LNCAP (cell line): Measurements from ENCODE around the gene ERI3.

Source experiments
- TF ChIP-seq, protein P1 (sequence below): fragments of 450-650 bp; IDR thresholded peaks from 2 replicates; pipeline ENCODE4 v1.5.1; 2017; ENCODE audit warnings: mild to moderate bottlenecking

Gene ERI3

DNA sequence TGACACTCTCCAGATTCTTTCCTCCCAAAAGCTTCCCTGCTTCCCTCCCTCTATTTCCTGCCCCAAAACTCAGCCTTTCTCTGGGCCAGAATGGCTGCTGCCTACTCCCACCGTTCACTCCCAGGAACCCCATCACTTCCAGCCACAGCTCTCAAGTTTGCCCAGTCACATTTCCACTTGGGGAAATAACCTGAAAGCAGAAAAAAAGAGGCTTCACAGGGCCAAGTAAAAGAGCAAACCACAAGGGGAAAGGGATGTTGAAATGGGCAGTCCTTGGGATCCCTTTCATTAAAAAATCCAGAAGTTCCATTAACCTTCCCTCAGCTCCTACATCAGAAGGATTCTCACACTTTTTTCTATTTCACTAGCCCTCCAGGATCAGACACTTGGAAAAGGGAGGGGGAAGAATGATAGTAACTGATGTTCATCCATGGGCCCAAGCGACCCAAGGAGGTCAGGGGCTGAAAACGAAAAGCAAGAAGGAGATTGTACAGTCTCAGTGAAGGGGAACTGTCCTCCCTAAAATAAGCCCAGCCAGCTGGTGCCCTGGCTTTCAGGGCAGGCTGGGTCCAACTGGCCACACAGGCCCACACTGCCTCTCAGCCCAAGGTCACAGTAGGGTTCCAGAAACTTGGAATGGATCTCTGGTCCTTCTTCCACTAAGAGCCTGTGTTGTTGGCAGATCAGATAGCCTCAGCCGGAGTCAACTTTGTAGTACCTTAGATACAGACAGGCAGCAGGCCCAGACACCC lies 92.1 kb downstream of the ERI3 start:
- TF ChIP-seq, protein P1, sequence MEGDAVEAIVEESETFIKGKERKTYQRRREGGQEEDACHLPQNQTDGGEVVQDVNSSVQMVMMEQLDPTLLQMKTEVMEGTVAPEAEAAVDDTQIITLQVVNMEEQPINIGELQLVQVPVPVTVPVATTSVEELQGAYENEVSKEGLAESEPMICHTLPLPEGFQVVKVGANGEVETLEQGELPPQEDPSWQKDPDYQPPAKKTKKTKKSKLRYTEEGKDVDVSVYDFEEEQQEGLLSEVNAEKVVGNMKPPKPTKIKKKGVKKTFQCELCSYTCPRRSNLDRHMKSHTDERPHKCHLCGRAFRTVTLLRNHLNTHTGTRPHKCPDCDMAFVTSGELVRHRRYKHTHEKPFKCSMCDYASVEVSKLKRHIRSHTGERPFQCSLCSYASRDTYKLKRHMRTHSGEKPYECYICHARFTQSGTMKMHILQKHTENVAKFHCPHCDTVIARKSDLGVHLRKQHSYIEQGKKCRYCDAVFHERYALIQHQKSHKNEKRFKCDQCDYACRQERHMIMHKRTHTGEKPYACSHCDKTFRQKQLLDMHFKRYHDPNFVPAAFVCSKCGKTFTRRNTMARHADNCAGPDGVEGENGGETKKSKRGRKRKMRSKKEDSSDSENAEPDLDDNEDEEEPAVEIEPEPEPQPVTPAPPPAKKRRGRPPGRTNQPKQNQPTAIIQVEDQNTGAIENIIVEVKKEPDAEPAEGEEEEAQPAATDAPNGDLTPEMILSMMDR, result no peak

DNA sequence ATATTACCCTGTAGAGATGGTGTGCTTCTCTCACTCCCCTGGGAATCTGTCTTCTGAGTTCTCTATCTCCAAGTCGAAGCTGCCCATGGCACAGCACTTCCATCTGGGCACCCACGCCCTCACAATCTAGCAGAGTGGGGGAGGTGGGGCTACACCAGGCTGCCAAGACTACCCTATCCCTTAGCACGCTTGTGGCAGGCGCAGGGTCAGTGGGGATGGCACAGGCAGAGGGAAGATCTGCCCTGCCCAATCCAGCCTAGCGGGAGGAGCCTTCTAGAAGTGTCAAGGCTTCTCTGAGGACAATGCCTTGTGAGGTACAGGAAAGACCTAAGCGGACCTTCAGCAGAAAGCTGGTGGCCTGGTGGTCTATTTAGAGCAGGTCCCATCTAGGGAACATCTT lies 92.6 kb downstream of the ERI3 start:
- TF ChIP-seq, protein P1, result no peak

DNA sequence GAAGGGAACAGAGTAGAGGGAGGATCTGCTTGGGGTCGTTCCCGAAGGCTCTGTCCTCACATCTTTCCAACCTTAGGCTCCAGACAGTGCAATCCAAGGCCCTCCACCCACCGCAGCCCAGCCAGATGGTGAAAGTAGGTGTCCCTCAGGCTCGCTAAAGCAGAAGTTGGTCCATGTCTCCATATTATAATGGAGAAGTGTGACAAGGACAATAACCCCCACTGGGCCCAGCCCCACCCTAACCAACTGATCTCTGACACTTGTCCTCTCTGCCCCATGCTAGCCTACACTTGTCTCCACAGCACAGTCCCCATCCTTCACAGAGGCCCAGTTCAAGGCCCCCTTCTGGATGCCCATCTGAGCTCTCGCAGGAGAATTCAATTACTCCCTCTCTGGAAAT lies 93.1 kb downstream of the ERI3 start:
- TF ChIP-seq, protein P1, result no peak

DNA sequence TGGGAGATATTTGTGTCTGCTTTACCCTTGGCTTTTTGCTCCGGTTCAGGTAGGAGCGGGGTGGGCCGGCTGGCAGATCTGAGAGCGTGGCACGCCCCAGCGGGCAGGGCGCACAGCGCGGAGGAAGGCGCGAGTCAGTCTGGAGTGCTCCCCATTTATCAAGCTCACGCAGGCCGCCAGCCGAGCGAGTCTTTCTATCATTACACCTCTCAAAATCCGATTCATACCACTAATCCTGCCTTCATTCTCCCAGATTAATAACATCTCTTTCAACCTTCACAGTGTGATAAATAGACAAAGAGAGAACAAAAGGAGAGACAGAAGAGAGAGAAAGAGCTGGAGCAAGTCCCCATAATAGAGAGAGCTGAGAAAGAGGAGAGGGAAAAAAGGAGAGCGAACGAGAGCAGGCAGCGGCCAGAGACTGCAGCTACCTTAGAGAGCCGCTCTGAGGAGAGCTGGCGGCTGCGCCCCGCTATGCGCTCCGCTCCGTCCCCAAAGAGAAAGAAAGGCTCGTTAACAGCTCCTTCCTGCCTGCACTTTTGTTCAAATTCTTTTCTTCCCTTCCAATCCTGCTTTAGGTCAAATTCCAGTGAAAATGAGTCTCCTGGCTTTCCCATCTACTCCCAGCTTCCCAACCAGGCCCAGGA lies 93.8 kb downstream of the ERI3 start:
- TF ChIP-seq, protein P1, result no peak

DNA sequence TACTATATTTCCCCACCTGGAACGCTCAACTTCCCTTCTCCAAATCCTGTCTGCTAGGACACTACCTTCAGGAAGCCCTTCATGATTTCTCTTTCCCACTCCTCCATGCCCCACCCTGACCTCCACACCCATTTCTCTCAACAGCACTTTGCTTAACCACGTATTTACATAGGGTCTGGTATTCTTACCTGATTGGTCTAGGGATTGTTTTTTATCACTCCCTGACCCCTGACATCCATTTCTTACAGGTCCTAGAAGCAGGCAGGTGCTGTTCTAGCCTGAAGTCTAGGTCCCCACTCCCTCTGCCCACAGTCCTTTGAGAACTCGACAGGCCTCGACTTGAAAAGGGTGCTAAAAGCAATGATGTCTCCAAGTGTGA lies 94.3 kb downstream of the ERI3 start:
- TF ChIP-seq, protein P1, result no peak

DNA sequence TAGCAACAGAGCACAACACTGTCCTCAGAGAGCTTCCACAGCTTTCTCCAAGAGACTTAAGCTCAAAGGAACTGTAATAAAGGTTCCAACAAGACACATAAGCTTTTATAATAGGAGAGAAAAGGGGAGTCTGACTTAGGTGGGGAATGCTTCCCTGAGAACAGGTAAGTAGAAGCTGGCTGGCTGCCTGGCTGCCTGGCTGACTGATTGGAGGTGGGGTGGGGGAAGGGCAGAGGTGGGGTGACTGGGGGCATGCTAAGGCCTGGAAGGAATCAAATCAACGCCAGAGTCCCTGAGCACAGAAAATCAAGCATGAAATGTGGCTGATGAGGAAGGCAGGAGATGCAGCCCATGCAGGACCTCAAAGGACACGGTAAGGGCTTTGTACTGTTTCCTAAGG lies 96.0 kb downstream of the ERI3 start:
- TF ChIP-seq, protein P1, result no peak

DNA sequence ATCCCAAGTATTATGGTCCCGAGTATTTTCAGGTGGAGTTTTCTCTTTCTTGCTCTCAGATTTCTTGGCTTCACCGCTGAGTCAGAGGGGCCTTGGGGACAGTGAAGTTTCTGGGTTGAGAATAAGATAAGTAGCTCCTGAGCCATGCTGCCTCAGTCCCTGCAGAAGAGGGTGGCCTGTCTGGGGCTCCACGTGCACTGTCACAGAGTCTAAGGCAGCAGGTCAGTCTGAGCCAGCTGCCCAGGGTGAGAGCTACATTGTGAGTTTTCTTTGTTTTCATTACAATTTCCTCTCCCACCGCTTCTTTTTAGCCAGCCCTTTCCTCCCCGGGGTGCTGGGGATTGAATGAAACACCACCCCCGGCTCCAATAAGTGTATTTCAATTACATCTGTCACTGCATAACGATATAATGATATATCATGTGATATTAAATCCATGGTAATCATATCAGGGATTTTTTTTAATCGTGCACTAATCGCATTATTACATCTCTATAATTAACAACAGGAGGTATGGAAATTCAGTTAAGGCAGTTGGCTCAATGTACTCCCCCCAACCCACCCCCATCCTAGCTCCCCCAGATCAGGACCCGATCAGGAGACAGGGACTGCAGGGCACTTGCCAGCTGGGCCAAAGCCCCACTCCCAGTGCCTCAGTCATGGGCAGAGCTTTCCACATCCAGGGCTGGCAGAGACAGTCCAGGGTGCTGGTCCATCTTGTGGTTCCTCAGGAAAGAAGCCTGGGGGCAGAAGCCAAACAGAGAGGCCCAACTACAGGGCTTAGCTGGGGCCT lies 98.1 kb downstream of the ERI3 start:
- TF ChIP-seq, protein P1, result no peak
